Measurements from ENCODE around the gene SEC23B. TPM values are rescaled to one million over a fixed set of nuclear protein-coding genes. Genes with fewer than 3 reads are reported as not detected.

SEC23B gene
- total and polyA plus RNA-seq, 2 experiments from 2014 or later, result 27.2 to 66.6 TPM

- DNase-seq (ENCODE audit: low spot score) (no peak), ATAC-seq (no peak)
- no peak overlapping the region for H3K4me3 Mint-ChIP-seq
- no peaks in the 10 kb centered on the region for H4K20me1 ChIP-seq (replicated peaks; ENCODE audit: insufficient read depth)
- no peak overlapping the region for H3K4me2 ChIP-seq
- peaks cover 3% of the 10 kb centered on the region; the same call in 1 of the 2 replicates for H3K36me3 ChIP-seq (ENCODE audit: insufficient read depth)
- H3K27me3 Mint-ChIP-seq (ENCODE audit: insufficient read depth, low read depth, poor library complexity), result peaks cover 3% of the 10 kb centered on the region
- peaks cover 5% of the 10 kb centered on the region; the same call in 2 of the 3 replicates for H3K9me3 Mint-ChIP-seq
- TF ChIP-seq ZNF114 (CRISPR knock-in tag; IDR thresholded peaks at IDR 0.05), result no peak
- no peak for TF ChIP-seq POLR2AphosphoS5 (IDR thresholded peaks at IDR 0.05; ENCODE audit: low read depth)
- no peak for TF ChIP-seq JUNB (IDR thresholded peaks at IDR 0.05; ENCODE audit: unreplicated experiment)
- TF ChIP-seq EZH2phosphoT487 (IDR thresholded peaks at IDR 0.05; ENCODE audit: unreplicated experiment), result no peak
- TF ChIP-seq ZNF331 (CRISPR knock-in tag; IDR thresholded peaks at IDR 0.05; ENCODE audit: low read depth), result no peak
- TF ChIP-seq ETS1 (IDR thresholded peaks at IDR 0.05), result no peak
- no peak for TF ChIP-seq STAT1 (IDR thresholded peaks at IDR 0.05; ENCODE audit: unreplicated experiment)
- no peak for TF ChIP-seq EZH2 (IDR thresholded peaks at IDR 0.05; ENCODE audit: low read depth, unreplicated experiment)
- TF ChIP-seq CTCF (conservative IDR thresholded peaks at IDR 0.05; ENCODE audit: low read depth in 2 of 2), result no peak
- TF ChIP-seq NANOG (IDR thresholded peaks at IDR 0.05; ENCODE audit: borderline replicate concordance), result no peak
- TF ChIP-seq ZNF462 (CRISPR knock-in tag; IDR thresholded peaks at IDR 0.05), result no peak
- no peak for TF ChIP-seq CREB1 (CRISPR knock-in tag; IDR thresholded peaks at IDR 0.05; ENCODE audit: low read depth)
- TF ChIP-seq REST (IDR thresholded peaks at IDR 0.05; ENCODE audit: unreplicated experiment), result no peak
- H3K27ac ChIP-seq (ENCODE audit: low read depth), result no peak overlapping the region
- peaks cover 38% of the 10 kb centered on the region for H3K36me3 Mint-ChIP-seq (ENCODE audit: low read depth)
- no peaks in the 10 kb centered on the region for H3K27me3 ChIP-seq (ENCODE audit: insufficient read depth)
- H3K9me2 ChIP-seq (ENCODE audit: insufficient read depth), result no peaks in the 10 kb centered on the region
- no peaks in the 10 kb centered on the region for H3F3A ChIP-seq (replicated peaks; ENCODE audit: low read depth)
- no peak overlapping the region for H2AFZ ChIP-seq
- H3K4me1 Mint-ChIP-seq, result peaks cover 6% of the 10 kb centered on the region; the same call in 2 of the 3 replicates
- no peak overlapping the region for H3K27ac Mint-ChIP-seq
- no peak overlapping the region for H3K4me3 ChIP-seq
- H3K79me2 ChIP-seq (replicated peaks; ENCODE audit: insufficient read depth), result peaks cover 26% of the 10 kb centered on the region
- peaks cover 11% of the 10 kb centered on the region for H3K4me1 ChIP-seq (ENCODE audit: insufficient read depth)
Measured at GRCh38 chr20:18596270-18596669, 88.5 kb downstream of the SEC23B start.

Data from GM23338 (cell line).